Stimulated activated CD8-positive, alpha-beta memory T cell treated with anti-CD3 and anti-CD28 coated beads, Interleukin-7, amount 100 ng/mL, for 24 hours (primary cell): ENCODE results near the gene RIT2.

Source experiments
- DNase-seq: peaks from one replicate; pipeline ENCODE4 v3.0.0-alpha.2; 2020; ENCODE audit warnings: low read depth

Gene RIT2

GRCh38 chr18:43115076-43115921 lies at the start of gene RIT2:
TSS of gene RIT2 (minus strand) at chr18:43115685.
- no peak for DNase-seq

- DNase-seq: no peak
Measured at GRCh38 chr18:43161528-43161927, 46.0 kb upstream of the RIT2 start.

GRCh38 chr18:43160509-43160908 lies 45.0 kb upstream of the RIT2 start:
- no peak for DNase-seq

DNA sequence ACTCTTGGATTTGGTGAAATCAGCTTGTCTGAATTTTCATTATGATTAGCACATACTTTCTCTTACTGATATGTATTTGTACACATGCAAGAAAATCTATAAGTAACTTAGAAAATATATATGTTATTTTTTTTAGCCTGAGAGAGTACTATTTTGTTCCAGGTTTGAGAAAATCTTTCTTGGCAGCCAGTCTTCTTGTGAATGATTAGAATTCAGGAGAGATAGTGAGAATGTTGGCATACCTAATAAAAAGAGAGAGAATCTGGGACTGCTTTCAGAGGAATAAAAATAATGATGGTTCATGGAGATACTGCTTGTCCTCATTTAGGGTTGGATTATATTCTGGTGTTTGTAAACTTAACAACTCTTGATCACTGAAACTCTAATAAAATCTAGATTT lies 44.4 kb upstream of the RIT2 start:
- no peak for DNase-seq

DNA sequence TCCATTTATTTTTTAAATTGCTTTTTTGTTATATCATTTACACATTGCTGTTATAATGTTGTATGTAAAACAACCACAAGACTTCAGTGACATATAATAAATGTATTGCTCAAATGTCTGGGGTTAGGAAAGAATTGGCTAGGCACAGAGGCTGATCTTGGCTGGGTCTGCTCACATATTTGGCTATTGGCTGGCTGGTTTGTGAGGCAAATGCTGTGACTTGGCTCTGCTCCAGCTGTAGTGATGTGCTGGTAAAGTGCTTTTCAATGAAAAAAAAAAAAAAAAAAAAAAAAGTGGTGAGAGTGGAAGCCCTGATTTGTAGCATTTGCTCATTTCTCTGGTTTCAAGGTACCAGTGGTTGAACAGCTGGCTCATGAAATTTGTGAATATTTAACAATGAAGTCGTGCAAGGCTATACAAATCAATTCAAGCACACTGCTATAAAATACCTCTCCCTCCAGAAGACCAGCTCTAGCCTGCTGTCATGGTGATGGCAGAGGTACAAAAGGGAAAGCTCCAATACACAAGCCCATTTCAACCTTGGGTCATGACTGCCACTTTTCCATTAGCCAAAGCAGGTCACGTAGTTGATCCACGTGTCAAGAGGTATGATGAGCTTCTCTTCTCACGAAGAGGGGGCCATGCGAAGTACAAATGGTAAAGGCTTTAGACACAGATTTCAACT lies 43.7 kb upstream of the RIT2 start:
- no peak for DNase-seq

GRCh38 chr18:43158381-43158780 lies 42.9 kb upstream of the RIT2 start:
- DNase-seq: no peak

- no peak for DNase-seq
Measured at GRCh38 chr18:43155842-43156241, 40.4 kb upstream of the RIT2 start.

- DNase-seq: no peak
Measured at GRCh38 chr18:43148231-43148630, 32.7 kb upstream of the RIT2 start.

DNA sequence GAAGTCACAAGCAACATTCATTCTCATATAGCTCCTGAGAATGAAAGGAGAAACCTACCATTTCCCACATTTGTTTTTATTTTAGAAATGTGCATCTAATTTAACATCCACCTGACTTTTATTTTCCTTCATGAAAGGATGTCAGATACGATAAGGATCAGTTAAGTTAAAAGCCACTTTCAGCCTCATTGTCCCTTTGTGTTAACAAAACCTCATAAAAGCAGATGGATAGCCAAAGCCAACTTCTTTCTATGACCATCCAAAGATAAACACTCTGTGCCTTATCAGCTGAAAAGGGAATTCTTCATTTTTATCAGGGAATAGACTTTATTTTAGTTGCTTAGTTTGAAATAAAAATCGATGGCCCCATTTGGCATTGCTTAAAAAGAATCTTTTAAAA lies 25.7 kb upstream of the RIT2 start:
- DNase-seq: no peak

DNA sequence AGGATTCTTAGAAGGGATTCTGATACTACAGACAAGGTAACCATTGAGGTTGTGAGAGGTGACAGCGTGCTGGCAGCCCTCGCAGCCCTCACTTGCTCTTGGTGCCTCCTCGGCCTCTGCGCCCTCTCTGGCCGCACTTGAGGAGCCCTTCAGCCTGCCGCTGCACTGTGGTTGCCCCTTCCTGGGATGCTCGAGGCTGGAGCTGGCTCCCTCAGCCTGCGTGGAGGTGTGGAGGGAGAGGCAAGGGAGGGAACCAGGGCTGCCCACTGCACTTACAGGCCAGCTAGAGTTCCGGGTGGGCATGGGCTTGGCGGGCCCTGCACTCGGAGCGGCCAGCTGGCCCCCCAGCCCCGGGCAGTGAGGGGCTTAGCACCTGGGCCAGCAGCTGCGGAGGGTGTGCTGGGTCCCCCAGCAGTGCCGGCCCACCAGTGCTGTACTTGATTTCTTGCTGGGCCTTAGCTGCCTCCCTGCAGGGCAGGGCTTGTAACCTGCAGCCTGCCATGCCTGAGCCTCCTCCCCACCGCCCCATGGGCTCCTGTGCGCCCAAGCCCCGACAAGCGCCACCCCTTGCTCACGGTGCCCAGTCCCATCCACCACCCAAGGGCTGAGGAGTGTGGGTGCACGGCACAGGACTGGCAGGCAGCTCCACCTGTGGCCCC lies 23.9 kb upstream of the RIT2 start:
- no peak for DNase-seq

GRCh38 chr18:43134876-43135275 lies 19.4 kb upstream of the RIT2 start:
- no peak for DNase-seq

GRCh38 chr18:43130716-43131260 lies 15.3 kb upstream of the RIT2 start:
- DNase-seq: no peak

DNA sequence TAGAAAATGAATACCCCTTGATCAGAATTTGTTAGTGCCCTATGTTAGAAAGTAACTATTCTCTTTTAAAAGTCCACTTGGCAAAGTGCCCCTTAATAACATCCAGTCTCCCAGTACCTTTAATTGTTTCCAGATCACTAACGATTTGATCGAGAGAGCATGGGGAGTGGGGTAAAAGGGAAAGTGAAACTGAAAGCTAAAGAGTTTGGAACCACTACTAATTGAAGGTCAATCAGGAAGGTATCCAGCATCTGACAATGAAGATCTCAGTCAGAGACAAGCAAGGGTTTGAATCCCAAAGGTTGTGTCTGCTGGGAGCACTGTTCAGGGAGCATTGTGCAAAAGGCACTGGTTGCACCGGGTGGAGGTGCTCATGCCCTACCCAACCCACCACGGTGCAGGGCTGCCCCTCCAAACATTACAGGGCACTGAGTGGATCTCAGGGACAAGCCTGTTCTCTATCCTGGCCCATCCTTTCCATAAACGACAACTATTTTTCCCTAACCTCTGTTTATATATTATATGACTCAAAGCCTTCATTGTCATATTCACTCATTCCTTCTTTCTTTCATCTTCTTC lies 14.6 kb upstream of the RIT2 start:
- DNase-seq: no peak

DNA sequence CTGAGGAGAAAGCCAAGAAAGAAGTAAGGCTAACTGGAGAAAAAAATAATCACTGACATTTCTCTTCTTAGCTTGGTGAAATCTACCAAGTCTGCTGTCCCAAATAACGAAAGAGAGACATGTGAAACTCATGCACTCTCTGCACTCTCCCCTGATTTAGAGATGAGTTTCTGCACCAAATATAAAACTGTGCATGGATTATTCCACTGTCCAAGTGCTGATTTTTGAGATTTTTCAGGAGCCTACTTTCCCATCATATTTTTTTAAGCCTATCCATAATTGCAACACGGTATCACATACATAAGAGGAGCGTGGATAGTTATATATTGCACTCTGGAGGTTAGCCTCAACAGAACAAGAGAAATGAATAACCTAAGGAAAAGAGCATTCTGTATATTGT lies 10.0 kb upstream of the RIT2 start:
- no peak for DNase-seq

GRCh38 chr18:43122955-43123354 lies 7.5 kb upstream of the RIT2 start:
- DNase-seq: no peak

DNA sequence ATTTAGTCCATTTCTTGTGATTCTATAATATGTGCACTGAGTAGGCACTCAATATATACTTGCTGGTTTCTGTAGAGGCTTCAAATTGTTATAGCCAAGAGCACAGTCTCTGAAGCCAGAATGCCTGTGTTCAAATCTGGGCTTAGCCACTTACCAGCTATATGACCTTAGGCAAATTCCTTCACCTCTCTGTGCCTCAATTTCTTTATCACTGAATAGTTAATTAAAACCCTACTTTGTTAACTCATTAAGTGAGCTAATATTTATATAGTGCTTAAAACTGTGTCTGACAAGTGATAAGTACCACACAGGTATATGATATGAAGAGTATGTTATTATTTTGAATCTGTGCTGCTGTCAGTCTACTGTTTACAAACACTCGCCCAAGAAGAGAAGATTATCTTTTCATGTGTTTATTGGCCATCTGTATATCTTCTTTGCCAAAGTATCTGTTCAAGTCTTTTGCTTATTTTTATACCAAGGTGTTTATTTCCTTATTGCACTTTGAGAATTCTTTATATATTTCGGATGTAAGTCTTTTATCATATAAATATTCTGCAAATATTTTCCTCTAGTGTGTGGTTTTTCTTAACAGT lies 1.3 kb upstream of the RIT2 start:
- DNase-seq: no peak

DNA sequence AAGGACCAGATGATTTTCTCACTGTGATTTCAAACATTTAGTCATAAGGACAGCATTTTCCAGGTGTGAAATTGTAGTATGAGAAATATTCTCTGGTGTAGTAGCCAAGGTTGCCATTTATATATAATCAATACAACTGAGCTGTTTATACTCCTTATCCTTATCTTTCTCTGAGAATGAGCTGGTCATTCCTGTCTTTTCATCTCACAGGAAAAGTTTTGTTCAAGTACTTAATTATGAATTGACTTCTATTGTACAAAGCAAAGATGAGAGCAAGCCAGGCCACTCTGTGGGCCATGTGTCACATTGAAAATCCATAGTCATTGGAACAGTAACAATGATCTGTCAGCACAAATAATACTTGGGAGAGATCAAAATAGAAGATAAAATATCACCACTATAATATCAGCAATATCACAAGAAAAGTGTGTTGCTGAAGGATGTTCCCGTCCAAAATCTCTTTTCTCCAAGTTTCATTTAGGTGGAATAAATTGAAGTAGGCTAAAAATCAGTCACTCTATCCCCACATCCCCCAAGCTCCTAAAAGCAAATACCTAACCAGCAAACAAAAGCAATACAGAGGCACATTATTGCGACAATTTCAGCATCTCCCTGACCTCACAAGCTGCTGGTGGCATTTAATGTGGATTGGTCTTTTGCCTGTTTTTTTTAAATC lies 2.1 kb downstream of the RIT2 start:
- DNase-seq: no peak

DNA sequence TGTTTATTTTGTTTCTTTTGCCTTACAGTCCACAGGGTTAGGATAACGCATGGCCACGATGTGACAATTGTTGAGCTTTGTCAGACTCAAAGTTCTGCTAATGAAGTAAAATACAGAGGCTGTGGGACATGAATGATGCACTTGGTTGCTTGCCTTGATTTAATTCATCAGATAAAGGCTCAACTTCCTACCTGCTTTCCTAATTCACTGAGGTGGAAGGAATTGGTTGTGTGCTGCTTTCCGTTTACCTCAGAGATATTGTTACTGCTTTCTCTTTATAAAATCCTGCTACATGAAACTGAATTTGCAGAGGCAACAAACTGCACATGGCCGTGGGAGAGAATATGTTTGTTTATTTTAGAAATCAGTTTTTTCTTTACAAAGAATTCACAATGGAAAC lies 6.6 kb downstream of the RIT2 start:
- no peak for DNase-seq

DNA sequence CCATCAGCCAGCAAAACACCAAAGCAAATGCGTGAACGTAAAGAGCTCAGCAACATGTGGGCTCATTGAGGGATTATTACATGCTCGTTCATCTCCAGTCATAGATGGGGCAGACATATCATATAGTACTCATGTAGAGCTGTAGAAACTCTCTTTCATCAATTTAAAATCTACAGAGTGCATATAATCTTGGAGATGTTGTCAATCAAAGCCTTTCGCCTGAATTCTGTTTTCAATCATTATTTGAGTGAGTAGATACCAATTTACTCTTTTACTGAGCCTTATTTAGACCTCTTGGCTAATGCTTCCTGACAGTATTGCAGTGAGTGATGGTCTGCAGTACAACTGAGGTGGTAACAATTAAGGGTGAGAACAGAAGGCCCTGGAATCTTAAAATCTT lies 7.0 kb downstream of the RIT2 start:
- no peak for DNase-seq

- DNase-seq: no peak
Measured at GRCh38 chr18:43093646-43094045, 21.8 kb downstream of the RIT2 start.

- DNase-seq: no peak
Measured at GRCh38 chr18:43092539-43092938, 22.9 kb downstream of the RIT2 start.

DNA sequence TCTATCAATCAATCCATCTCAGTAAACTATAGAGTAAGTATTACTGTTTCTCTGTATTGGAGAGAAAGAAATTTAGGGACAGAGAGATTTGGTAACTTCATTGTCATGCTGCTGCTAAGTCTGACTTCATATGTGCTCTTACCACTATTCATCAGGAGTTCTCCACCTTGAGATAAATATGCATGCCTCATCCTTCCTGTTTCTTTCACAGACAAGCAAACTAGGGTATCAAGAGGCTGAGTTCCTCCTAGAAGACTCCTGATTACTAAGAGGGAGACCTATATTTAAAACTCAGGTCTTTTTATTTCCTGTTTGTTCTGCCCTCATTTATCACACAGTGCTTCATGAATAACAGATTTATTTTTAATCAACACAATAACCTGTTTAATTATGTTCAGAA lies 34.1 kb downstream of the RIT2 start:
- no peak for DNase-seq
